Breast epithelium (tissue), 4 donors: ENCODE measurements around the gene JOSD2. TPM values are rescaled to one million over a fixed set of nuclear protein-coding genes. Genes with fewer than 3 reads are reported as not detected.

ENCODE experiments used
- DNase-seq, 2 donors: peaks; one replicate each; pipeline ENCODE4 v3.0.0-alpha.2; 2019; ENCODE audit warnings: low spot score in 2 of 2
- H3K27ac ChIP-seq, 2 donors: fragments of 200-600 bp; sonication (generic) in 1 of 2; one replicate each; pipeline ENCODE4 v1.5.1; 2016 to 2019; ENCODE audit warnings: mild to moderate bottlenecking in 1 of 2
- H3K27me3 ChIP-seq, 2 donors: fragments of 200-600 bp; sonication (generic) in 1 of 2; one replicate each; pipeline versions ENCODE4 v1.5.1 to v1.6.0; 2017 to 2019; ENCODE audit warnings: control low read depth in 1 of 2, mild to moderate bottlenecking in 1 of 2
- H3K36me3 ChIP-seq: fragments of 200-600 bp; one replicate; pipeline ENCODE4 v1.5.1; 2019
- H3K4me1 ChIP-seq, 2 donors: fragments of 200-600 bp; sonication (generic); one replicate each; pipeline ENCODE4 v1.5.1; 2016 to 2019; ENCODE audit warnings: control low read depth in 1 of 2
- H3K4me3 ChIP-seq, 3 donors: fragments of 200-600 bp; sonication (generic); 1 replicate in 2 of 3; 2 replicates in 1 of 3; pipeline ENCODE4 v1.5.1; 2016 to 2019; ENCODE audit warnings: mild to moderate bottlenecking in 3 of 3, moderate library complexity in 2 of 3
- H3K9me3 ChIP-seq, 2 donors: fragments of 200-600 bp; sonication (generic) in 1 of 2; one replicate each; pipeline ENCODE4 v1.5.1; 2016 to 2019; ENCODE audit warnings: control low read depth in 1 of 2
- POLR2A ChIP-seq: fragments of 450-650 bp; IDR thresholded peaks from one replicate; pipeline ENCODE4 v1.6.1; 2016; ENCODE audit warnings: antibody characterized with exemption, mild to moderate bottlenecking, moderate library complexity
- POLR2AphosphoS5 ChIP-seq, 3 donors: sonication (generic); formaldehyde crosslinking; IDR thresholded peaks; one replicate each; pipeline ENCODE4 v1.6.1; 2017; ENCODE audit warnings: antibody characterized with exemption in 3 of 3
- intact Hi-C: fragments of 100-400 bp; cut with DNase I; formaldehyde crosslinking; loops from one replicate; pipeline ENCODE4 v1.15.1; 2023; ENCODE audit warnings: low total_unique reads
- total RNA-seq, 3 donors: library from RNA; depleted of rRNA; stranded (reverse); fragments of >200 nt; gene quantifications; one replicate each; pipeline ENCODE4 v1.1.0, GENCODE V29; 2016
- TF ChIP-seq, protein P1 (sequence below), 3 donors: fragments of 450-650 bp; IDR thresholded peaks; one replicate each; pipeline ENCODE4 v1.5.1; 2016 to 2017; ENCODE audit warnings: antibody characterized with exemption in 3 of 3, mild to moderate bottlenecking in 3 of 3, moderate library complexity in 3 of 3

JOSD2 gene
- total RNA-seq, 3 donors from 2014 or later: 14.7 to 26.7 (median 20.3) TPM

DNA sequence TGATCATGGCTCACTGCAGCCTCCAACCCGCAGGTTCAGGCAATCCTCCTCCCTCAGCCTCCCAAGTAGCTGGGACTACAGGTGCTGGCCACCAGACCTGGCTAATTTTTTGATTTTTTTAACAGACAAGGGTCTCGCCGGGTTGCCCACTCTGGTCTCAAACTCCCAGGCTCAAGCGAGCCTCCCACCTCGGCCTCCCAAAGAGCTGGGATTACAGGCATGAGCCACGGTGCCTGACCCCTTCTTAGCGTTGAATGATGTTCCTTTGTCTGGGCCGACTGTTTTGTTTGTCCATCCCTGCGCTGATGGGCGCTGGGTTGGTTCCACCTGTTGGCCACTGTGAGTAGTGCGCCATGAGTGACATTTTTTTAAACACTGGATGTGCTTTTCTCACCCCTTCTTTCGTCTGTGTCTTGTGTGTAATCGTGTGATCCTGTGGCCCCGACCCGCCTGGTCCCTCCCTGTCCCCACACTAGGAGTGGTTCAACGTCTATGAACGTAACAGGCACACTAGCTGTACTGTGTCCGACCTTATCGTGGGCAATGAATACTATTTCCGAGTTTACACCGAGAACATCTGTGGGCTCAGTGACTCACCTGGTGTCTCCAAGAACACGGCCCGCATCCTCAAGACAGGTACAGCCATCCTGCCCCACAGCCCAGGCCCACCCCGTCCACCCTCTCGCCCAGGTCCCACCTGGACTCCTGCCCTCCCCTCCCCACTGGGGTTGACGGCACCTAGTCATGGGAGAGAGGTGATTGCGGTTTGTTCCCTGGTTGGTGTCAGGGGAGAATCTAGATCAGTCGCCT lies 49.7 kb downstream of the JOSD2 start:
- peak; percentile 40 to 65 for DNase-seq
- no peak overlapping the region for H3K27ac ChIP-seq
- no peak overlapping the region for H3K4me3 ChIP-seq
- TF ChIP-seq, protein P1, sequence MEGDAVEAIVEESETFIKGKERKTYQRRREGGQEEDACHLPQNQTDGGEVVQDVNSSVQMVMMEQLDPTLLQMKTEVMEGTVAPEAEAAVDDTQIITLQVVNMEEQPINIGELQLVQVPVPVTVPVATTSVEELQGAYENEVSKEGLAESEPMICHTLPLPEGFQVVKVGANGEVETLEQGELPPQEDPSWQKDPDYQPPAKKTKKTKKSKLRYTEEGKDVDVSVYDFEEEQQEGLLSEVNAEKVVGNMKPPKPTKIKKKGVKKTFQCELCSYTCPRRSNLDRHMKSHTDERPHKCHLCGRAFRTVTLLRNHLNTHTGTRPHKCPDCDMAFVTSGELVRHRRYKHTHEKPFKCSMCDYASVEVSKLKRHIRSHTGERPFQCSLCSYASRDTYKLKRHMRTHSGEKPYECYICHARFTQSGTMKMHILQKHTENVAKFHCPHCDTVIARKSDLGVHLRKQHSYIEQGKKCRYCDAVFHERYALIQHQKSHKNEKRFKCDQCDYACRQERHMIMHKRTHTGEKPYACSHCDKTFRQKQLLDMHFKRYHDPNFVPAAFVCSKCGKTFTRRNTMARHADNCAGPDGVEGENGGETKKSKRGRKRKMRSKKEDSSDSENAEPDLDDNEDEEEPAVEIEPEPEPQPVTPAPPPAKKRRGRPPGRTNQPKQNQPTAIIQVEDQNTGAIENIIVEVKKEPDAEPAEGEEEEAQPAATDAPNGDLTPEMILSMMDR (IDR thresholded peaks at IDR 0.05): peak; percentile 75 to 83 (median 82)
- no peak for TF ChIP-seq POLR2A
- intact Hi-C loops: no loop called here
- no peaks in the 10 kb centered on the region for H3K36me3 ChIP-seq
- no peaks in the 10 kb centered on the region for H3K9me3 ChIP-seq
- peaks cover 3 to 42% of the 10 kb centered on the region in 2 donors for H3K27me3 ChIP-seq
- H3K4me1 ChIP-seq: no peaks in the 10 kb centered on the region

DNA sequence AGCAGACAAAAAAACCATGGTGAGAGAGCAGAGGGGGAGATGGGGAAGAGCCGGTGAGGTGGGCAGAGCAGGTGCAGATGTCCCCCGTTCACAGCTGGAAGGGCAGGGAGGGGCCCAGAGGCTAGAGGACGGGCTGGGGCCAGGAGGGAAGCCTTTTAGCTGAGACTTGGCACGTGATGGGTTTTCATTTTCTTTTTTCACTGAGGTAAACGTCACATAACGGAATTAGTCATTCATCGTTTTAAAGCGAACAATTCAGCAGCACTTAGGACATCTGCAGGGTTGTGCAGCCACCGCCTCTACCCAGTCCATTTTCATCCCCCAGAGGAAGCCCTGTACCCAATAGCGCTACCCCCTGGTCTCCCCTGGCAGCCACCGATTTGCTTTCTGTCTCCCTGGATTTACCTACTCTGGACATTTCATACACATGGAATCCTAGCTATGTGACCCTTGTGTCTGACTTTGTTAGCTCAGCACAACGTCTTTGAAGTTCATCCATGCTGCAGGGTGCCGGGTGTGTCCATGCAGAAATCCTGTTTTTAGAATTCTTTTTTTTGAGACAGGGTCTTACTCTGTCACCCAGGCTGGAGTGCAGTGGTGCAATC lies 50.7 kb downstream of the JOSD2 start:
- intact Hi-C loops: no loop called here
- Histone ChIP-seq H3K9me3 (no peaks in the 10 kb centered on the region), H3K27me3 (peaks cover 3 to 41% of the 10 kb centered on the region in 2 donors), H3K4me3 (no peak overlapping the region), H3K27ac (no peak overlapping the region), H3K4me1 (no peaks in the 10 kb centered on the region), H3K36me3 (no peaks in the 10 kb centered on the region)
- no peak for DNase-seq
- TF ChIP-seq POLR2A: no peak
- TF ChIP-seq, protein P1 (IDR thresholded peaks at IDR 0.05): no peak
- TF ChIP-seq POLR2AphosphoS5 (IDR thresholded peaks at IDR 0.05): no peak

DNA sequence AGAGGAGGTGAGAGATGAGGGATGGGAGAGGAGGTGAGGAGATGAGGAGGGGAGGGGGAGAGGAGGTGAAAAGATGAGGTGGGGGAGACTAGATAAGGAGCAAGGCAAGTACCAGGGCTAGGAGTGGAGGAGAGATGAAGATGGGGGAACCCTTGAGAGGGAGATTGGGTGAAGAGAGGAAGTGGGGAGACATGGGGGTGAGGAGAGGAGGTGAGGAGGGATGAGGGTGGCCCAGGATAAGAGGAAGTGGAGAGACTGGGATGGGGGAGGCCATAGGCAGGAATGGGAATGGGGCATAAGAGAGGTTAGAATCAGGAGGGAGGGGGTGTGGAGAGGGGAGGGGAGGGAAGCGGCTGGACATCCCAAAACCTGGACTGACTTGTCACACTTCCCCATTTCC lies 51.4 kb downstream of the JOSD2 start:
- H3K4me3 ChIP-seq: no peak overlapping the region
- intact Hi-C loops: loop anchor here (10.0 kb wide), 1 partner anchor 105 kb away; no protein-coding TSS in a partner anchor
- no peaks in the 10 kb centered on the region for H3K36me3 ChIP-seq
- H3K27ac ChIP-seq: no peak overlapping the region
- no peaks in the 10 kb centered on the region for H3K4me1 ChIP-seq
- no peaks in the 10 kb centered on the region for H3K9me3 ChIP-seq
- DNase-seq: no peak
- TF ChIP-seq POLR2A (no peak), POLR2AphosphoS5 (IDR thresholded peaks at IDR 0.05) (no peak)
- TF ChIP-seq, protein P1 (IDR thresholded peaks at IDR 0.05): no peak
- H3K27me3 ChIP-seq: peaks cover 3 to 38% of the 10 kb centered on the region in 2 donors

DNA sequence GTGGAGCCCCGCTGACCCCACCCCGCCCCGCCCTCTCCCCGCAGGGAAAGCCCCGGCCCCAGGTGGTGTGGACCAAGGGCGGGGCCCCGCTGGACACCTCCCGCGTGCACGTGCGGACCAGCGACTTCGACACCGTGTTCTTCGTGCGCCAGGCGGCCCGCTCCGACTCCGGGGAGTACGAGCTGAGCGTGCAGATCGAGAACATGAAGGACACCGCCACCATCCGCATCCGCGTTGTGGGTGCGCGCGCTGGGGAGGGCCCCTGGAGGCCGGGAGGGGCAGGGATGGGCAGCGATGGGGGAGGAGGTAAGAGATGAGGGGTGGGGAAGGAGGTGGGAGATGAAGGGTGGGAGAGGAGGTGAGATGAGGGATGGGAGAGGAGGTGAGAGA lies 51.9 kb downstream of the JOSD2 start:
- intact Hi-C loops: loop anchor here (10.0 kb wide), 1 partner anchor 104 kb away; no protein-coding TSS in a partner anchor
- no peak overlapping the region for H3K4me3 ChIP-seq
- no peaks in the 10 kb centered on the region for H3K4me1 ChIP-seq
- no peak overlapping the region for H3K27ac ChIP-seq
- H3K9me3 ChIP-seq: no peaks in the 10 kb centered on the region
- no peak for DNase-seq
- H3K27me3 ChIP-seq: peaks cover 3 to 38% of the 10 kb centered on the region in 2 donors
- no peak for TF ChIP-seq POLR2AphosphoS5 (IDR thresholded peaks at IDR 0.05)
- TF ChIP-seq, protein P1 (IDR thresholded peaks at IDR 0.05): no peak
- TF ChIP-seq POLR2A: no peak
- no peaks in the 10 kb centered on the region for H3K36me3 ChIP-seq
